ENCODE measurements around the gene PAGR1.

- TF ChIP-seq CTCF (IDR thresholded peaks at IDR 0.05; ENCODE audit: poor library complexity), result no peak
- TF ChIP-seq EZH2 (IDR thresholded peaks at IDR 0.05; ENCODE audit: borderline replicate concordance), result no peak
These were observed 8.7 kb downstream of the PAGR1 start for GRCh38 chr16:29824589-29825144.
